Osteocyte (in vitro differentiated cells): ENCODE results near the gene SNAP29. TPM values are rescaled to one million over a fixed set of nuclear protein-coding genes. Genes with fewer than 3 reads are reported as not detected.
"Not testable (repeated sequence)": the region's sequence is repeated elsewhere in the genome, so short reads cannot be mapped to it uniquely, and the experiment has no call there.

Experiments used
- DNase-seq: peaks from one replicate; pipeline ENCODE4 v3.0.0; 2021; ENCODE audit warnings: mixed read lengths; ENCODE audit not compliant: unreplicated experiment; ENCODE audit errors: extremely low spot score
- H3K27ac Mint-ChIP-seq: one replicate; pipeline ENCODE4 v1.8.0; 2021; ENCODE audit warnings: mild to moderate bottlenecking, mixed read lengths; ENCODE audit not compliant: unreplicated experiment
- H3K27me3 Mint-ChIP-seq: one replicate; pipeline ENCODE4 v1.8.0; 2021; ENCODE audit warnings: mixed read lengths; ENCODE audit not compliant: unreplicated experiment
- H3K36me3 Mint-ChIP-seq: one replicate; pipeline ENCODE4 v1.8.0; 2021; ENCODE audit warnings: mixed read lengths; ENCODE audit not compliant: unreplicated experiment
- H3K4me1 Mint-ChIP-seq: one replicate; pipeline ENCODE4 v1.8.0; 2021; ENCODE audit warnings: mixed read lengths; ENCODE audit not compliant: unreplicated experiment
- H3K4me3 Mint-ChIP-seq: one replicate; pipeline ENCODE4 v1.8.0; 2021; ENCODE audit warnings: mild to moderate bottlenecking, moderate library complexity, mixed read lengths; ENCODE audit not compliant: unreplicated experiment
- H3K9me3 Mint-ChIP-seq: one replicate; pipeline ENCODE4 v1.8.0; 2021; ENCODE audit warnings: mixed read lengths; ENCODE audit not compliant: unreplicated experiment
- total RNA-seq: library from RNA; stranded (reverse); gene quantifications from 2 replicates; pipeline ENCODE4 v1.2.1, GENCODE V29; 2021
- TF ChIP-seq, protein P1 (sequence below): fragments of 200-600 bp; sonication (generic); IDR thresholded peaks from 2 replicates; pipeline ENCODE4 v1.5.0; 2021; ENCODE audit warnings: antibody characterized with exemption, mild to moderate bottlenecking, moderate library complexity

SNAP29 gene
- total RNA-seq, 1 donor from 2014 or later: 30.0 TPM

GRCh38 chr22:20933910-20934309 lies 75.1 kb downstream of the SNAP29 start:
- Mint-ChIP-seq H3K27me3 (no peaks in the 10 kb centered on the region), H3K4me1 (peaks cover 11% of the 10 kb centered on the region), H3K36me3 (peaks cover 13% of the 10 kb centered on the region), H3K4me3 (no peak overlapping the region), H3K9me3 (no peaks in the 10 kb centered on the region), H3K27ac (no peak overlapping the region)
- DNase-seq: no peak
- TF ChIP-seq, protein P1, sequence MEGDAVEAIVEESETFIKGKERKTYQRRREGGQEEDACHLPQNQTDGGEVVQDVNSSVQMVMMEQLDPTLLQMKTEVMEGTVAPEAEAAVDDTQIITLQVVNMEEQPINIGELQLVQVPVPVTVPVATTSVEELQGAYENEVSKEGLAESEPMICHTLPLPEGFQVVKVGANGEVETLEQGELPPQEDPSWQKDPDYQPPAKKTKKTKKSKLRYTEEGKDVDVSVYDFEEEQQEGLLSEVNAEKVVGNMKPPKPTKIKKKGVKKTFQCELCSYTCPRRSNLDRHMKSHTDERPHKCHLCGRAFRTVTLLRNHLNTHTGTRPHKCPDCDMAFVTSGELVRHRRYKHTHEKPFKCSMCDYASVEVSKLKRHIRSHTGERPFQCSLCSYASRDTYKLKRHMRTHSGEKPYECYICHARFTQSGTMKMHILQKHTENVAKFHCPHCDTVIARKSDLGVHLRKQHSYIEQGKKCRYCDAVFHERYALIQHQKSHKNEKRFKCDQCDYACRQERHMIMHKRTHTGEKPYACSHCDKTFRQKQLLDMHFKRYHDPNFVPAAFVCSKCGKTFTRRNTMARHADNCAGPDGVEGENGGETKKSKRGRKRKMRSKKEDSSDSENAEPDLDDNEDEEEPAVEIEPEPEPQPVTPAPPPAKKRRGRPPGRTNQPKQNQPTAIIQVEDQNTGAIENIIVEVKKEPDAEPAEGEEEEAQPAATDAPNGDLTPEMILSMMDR: no peak

DNA sequence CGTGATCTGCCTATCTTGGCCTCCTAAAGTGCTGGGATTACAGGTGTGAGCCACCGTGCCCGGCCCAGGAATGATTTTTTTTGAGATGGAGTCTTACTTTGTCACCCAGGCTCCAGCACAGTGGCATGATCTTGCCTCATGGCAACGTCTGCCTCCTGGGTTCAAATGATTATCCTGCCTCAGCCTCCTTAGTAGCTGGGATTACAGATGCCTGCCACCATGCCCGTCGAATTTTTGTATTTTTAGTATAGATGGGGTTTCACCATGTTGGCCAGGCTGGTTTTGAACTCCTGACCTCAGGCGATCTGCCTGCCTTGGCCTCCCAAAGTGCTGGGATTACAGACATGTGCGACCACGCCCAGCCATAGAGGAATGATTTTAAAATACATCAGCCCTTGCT lies 76.2 kb downstream of the SNAP29 start:
- H3K27me3 Mint-ChIP-seq, H3K27ac Mint-ChIP-seq, H3K4me3 Mint-ChIP-seq, DNase-seq, H3K9me3 Mint-ChIP-seq: not testable (repeated sequence)
- Mint-ChIP-seq H3K4me1 (peaks cover 15% of the 10 kb centered on the region), H3K36me3 (peaks cover 13% of the 10 kb centered on the region)

GRCh38 chr22:20935780-20936539 lies 77.2 kb downstream of the SNAP29 start:
- not testable (repeated sequence) for H3K27ac Mint-ChIP-seq
- H3K36me3 Mint-ChIP-seq: peaks cover 13% of the 10 kb centered on the region

GRCh38 chr22:20937031-20937793 lies 78.4 kb downstream of the SNAP29 start:
- Mint-ChIP-seq H3K36me3 (peaks cover 13% of the 10 kb centered on the region), H3K27ac (no peak overlapping the region), H3K27me3 (no peaks in the 10 kb centered on the region), H3K4me1 (peaks cover 22% of the 10 kb centered on the region), H3K4me3 (no peak overlapping the region), H3K9me3 (no peaks in the 10 kb centered on the region)
- TF ChIP-seq, protein P1: no peak
- DNase-seq: no peak

More at GRCh38 chr22:20935780-20936539, 77.2 kb downstream of the SNAP29 start:
- H3K4me1 Mint-ChIP-seq: peaks cover 21% of the 10 kb centered on the region
- not testable (repeated sequence) for H3K27me3 Mint-ChIP-seq, H3K4me3 Mint-ChIP-seq, H3K9me3 Mint-ChIP-seq, DNase-seq

DNA sequence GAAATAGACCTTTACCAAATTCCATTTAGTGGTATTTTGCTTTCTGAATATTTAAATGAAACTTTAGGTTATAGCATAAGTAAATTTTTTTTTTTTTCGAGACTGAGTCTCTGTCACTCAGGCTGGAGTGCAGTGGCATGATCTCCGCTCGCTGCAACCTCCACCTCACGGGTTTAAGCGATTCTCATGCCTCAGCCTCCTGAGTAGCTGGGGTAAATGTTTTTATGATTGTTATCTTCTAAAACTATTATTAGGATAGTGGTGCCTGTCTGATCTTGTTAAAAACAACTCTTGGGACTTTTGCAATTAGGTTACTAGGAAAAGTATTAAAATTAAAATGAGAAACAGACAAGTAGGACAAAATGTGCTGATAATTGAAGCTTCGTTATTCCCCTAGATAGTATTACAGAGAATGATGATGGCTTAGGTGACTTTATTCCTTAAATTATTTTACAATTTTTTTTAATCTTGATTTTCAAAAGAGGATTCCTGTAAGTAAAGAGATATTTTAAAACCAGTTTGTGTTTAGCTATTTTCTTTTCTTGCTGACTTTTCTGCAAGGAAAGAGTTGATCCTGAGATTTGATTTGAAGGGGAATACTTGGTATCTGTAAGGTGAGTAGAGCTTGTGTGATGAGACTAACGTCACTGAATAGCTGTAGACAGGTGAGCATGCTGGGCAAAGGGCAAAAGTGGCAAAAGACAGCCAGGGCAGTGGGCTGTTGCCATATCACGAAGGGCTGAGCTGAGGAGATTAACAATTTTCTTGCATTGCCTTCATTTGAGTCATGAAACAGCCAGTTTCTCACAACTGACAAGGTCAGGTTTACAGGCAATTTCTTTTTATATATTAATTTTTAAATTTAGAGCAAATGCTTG lies 79.2 kb downstream of the SNAP29 start:
- Mint-ChIP-seq H3K36me3 (peaks cover 16% of the 10 kb centered on the region), H3K4me1 (peaks cover 20% of the 10 kb centered on the region), H3K9me3 (no peaks in the 10 kb centered on the region), H3K4me3 (no peak overlapping the region), H3K27ac (no peak overlapping the region), H3K27me3 (no peaks in the 10 kb centered on the region)
- DNase-seq: no peak
- TF ChIP-seq, protein P1: no peak

- peaks cover 19% of the 10 kb centered on the region for H3K4me1 Mint-ChIP-seq
- DNase-seq, H3K27ac Mint-ChIP-seq, H3K27me3 Mint-ChIP-seq, H3K9me3 Mint-ChIP-seq, H3K4me3 Mint-ChIP-seq: not testable (repeated sequence)
- peaks cover 16% of the 10 kb centered on the region for H3K36me3 Mint-ChIP-seq
These were observed 80.8 kb downstream of the SNAP29 start for GRCh38 chr22:20939457-20940185.
